Fibroblast of peridontal ligament (primary cell): ENCODE measurements around the gene C22orf15.

Experiments
- DNase-seq: peaks from one replicate; pipeline ENCODE4 v3.0.0-alpha.2; 2010; ENCODE audit errors: extremely low read depth

The C22orf15 gene

DNA sequence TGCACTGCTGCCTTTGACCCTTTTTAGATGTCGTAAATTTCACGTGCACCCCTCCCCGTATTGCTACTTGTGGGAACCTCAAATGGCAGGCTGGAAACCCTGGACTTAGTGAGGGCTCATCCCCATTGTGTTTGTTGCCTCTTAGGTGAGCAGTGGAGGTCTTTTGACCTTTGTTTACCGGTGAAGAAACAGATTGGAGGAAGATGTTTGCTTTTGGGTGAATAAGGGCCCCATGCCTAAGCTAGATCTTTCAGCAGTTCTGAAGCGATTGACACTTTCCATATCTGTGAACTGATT lies 24.8 kb downstream of the C22orf15 start:
- DNase-seq, result no peak

DNA sequence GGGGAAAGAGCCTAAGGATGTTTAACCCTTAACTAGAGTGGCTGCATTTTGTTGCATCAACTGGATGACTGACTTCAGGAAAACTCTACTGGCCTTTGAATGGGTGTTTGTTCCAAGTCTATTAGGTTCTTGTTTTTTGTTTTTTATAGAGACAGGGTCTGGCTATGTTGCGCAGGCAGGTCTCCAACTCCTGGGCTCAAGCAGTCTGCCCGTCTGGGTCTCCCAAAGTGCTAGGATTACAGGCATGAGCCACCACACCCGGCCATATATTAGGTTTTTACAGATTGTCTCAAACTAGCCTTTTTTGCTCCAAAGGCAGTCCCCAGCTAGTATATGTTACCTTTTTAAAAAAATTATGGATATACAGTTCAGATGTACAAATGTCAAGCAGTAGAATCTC lies 25.1 kb downstream of the C22orf15 start:
- DNase-seq, result no peak

- DNase-seq, result no peak
Observed at GRCh38 chr22:23789121-23789520, 26.3 kb downstream of the C22orf15 start.

- DNase-seq, result no peak
Observed at GRCh38 chr22:23789638-23790037, 26.8 kb downstream of the C22orf15 start.

DNA sequence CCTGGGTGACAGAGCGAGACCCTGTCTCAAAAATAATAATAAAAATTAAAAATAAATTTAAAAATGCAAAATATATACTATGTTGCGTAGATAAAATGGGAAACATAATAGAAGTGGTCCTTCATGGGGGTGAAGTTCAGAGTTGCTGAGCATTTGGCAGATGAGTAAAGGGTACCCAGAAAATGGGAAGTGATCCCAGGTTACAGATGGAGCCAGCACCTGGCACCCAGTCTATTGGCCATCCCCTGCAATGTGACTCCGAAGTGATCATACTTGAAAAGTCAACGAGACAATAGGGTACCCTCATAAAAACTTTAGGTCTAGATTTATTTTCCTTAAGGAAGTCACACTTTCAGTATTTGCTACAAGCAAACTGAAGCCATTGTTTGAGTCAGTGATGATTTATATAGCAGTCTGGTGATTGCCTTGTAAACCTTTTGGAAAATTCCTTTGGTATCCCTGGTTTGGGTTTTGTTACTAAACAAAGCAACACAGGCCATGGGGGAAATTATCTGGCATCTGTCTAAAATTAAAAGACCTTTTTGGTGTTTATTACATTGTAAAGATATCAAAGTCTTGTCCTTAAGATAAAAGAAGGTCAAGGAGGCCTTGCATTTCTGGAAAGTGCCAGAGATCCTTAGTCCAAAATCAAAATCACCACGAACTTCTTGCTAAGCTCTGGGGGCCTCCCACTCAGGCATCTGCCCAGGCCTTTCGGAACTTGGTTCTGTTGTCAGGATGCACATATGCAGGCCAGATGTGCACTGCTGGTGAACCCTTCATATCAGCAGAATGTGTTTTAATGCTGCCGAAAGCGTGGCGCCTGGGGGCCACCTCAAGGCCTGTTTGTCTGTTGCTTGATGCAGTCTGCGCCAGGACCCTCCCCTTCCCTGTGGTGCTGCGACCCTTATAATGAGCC lies 28.3 kb downstream of the C22orf15 start:
- peak; percentile 89 for DNase-seq

- DNase-seq, result no peak
Observed at GRCh38 chr22:23791738-23792645, 29.2 kb downstream of the C22orf15 start.

GRCh38 chr22:23793326-23793725 lies 30.5 kb downstream of the C22orf15 start:
- no peak for DNase-seq

- peak; percentile 26 for DNase-seq
Observed at GRCh38 chr22:23796461-23796860, 33.7 kb downstream of the C22orf15 start.

- no peak for DNase-seq
Observed at GRCh38 chr22:23800297-23801237, 37.8 kb downstream of the C22orf15 start.

DNA sequence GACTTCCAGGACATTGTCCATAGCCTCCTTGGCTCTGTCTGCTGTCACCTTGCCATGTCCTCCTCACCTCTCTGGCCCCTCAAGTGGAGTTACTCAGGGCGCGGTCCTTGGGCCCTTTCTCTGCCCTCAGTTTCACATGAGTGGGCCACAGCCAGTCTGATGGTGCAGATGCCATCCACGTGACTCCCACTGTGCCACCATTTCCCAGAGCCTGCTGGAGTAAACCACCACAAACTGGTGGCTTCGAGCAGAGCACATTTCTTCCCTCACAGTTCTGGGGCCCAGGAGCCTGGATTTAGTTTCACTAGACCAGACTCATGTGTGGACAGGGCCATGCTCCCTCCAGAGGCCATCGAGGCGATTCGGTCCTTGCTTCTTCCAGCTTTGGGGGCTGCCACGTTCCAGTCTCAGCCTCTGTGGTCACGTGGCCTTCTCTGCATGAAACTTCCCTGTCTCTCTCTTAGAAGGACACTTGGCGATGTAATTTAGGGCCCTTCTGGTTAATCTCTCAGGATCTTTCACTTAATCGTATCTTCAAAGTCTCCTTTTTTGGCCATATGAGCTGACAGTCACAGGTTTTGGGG lies 38.5 kb downstream of the C22orf15 start:
- DNase-seq, result no peak

DNA sequence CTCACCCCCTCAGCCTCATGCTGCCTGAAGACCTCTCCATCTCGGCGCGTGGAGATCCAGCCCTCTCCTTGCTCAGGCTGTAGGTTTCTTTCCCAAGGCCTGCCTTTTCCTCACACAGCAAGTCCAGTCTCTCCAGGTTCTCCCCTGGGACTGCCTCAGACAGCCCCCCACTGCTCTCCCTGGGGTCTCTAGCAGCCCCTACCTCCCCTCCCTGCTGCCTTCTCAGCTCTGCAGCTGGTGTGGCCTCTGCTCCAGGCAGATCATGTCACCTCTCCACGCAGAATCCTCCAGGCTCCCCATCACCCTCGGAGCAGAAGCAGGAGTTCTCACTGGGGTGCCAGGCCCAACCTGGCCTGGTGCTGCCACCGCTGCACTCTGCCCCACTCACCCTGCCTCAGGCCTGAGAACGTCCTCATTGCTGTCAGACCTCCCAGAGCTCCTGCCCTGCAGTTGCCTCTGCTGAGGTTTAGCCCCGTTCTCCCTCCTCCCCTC lies 39.1 kb downstream of the C22orf15 start:
- no peak for DNase-seq

DNA sequence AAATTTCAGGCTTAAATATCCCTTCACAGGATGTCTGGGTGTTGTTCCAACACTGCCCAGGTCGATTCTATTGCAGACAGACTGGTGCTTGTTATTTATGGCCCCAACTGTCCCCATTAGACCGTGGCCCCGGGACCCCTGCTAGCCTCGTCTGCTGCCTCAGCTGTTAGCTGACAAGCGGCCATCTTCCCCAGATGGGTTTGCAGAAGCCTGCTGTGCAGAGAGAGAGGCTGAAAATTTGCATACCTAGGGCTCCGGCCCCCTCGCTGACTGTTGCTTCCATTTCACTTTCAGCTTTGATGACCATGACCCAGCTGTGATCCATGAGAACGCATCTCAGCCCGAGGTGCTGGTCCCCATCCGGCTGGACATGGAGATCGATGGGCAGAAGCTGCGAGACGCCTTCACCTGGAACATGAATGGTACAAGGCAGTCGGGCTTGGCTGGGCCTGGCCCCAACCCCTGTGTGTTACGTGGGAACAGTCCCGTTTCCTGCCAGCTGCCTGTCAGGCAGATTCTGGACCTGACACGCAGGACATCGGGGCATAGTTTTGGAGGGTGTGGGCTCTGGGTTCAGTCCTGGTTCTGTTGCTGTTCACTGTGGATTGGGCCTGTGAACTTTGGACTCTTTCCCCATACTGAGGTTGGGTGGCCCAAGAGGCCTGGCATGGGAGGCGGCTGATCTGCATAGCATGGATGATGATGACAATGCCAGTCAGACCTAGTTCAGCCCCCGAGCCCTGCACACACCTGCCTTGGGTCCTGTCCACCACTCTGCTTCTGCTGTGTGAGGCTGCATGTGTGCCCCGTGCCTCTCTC lies 40.4 kb downstream of the C22orf15 start:
- DNase-seq, result no peak

DNA sequence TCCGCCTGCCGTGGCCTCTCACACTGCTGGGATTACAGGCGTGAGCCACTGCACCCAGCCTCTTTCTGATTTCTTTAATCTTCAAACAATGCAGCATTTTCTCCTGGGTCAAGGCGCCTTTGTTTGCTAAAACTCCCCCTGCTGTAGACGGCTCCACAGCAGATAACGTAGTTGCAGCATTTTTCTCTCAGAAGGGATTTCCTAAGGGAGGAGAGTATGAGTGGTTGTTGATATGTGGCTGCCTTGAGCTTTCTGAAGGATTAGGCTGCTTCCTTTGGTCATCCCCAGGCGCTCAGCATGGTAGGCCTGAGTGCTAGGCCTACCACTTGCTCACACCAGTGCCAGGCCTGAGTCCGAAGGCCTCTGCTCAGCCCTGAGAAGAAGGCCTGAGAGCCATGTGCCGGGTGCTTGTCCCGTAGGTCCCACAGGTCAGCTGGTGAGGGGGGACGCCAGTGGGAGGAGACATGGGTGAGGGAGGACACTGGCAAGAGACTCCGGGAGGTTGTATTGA lies 42.0 kb downstream of the C22orf15 start:
- DNase-seq, result no peak

DNA sequence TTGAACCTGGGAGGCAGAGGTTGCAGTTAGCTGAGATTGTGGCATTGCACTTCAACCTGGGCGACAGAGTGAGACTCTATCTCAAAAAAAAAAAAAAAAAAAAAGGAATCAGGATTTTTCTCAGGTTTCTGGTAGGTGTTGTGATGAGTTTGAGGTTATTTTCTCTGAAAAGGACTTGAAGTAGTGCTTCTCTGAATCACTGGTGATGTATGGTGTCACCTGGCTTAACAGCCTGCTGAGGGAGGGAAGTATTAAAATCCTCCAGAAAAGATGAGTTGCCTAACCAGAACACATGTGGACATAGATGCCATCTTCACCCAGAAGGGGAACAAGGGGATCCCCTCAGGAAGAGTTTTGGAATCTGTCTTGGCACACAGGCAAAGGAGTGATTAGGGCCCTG lies 44.0 kb downstream of the C22orf15 start:
- no peak for DNase-seq

DNA sequence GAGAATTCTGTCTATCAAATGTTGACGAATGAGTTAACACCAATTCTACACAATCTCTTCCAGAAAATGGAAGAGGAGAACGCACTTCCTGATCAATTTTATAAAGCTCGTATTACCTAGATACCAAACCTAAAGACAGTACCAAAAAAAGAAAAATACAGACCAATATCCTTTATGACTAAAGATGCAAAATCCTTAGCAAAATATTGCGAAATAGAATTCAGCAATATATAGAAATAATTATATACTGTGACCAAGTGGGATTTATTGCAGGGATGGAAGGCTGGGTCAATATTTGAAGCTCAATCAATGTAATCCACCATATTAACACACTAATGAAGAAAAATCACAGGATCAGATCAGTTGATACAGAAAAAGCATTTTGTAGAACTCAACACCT lies 49.6 kb downstream of the C22orf15 start:
- no peak for DNase-seq
